Mesodermal cell (in vitro differentiated cells): ENCODE data around the gene RING1.

Experiments used
- H3K27ac ChIP-seq: 2 replicates; pipeline ENCODE4 v1.7.0; 2013; ENCODE audit warnings: mild to moderate bottlenecking, low read depth, low read length, moderate library complexity; ENCODE audit not compliant: severe bottlenecking
- H3K36me3 ChIP-seq: 2 replicates; pipeline ENCODE4 v1.7.1; 2013; ENCODE audit warnings: mild to moderate bottlenecking, low read length, moderate library complexity; ENCODE audit not compliant: control insufficient read depth, insufficient read depth
- H3K4me1 ChIP-seq: one replicate; pipeline ENCODE4 v1.7.1; 2013; ENCODE audit warnings: mild to moderate bottlenecking, low read length; ENCODE audit not compliant: insufficient read depth, control insufficient read depth, poor library complexity, severe bottlenecking
- H3K4me3 ChIP-seq: 2 replicates; pipeline ENCODE4 v1.7.0; 2013; ENCODE audit warnings: low read length, control low read depth, mild to moderate bottlenecking; ENCODE audit not compliant: insufficient read depth, poor library complexity, severe bottlenecking; ENCODE audit errors: extremely low read depth
- H3K9me3 ChIP-seq: 2 replicates; pipeline ENCODE4 v1.7.1; 2013; ENCODE audit warnings: mild to moderate bottlenecking, low read length, moderate library complexity; ENCODE audit not compliant: control insufficient read depth
- WGBS, 2 experiments: methylation state at CpG; one replicate each; pipeline ENCODE4 v1.1.5; 2013; ENCODE audit warnings: missing lambda C conversion rate in 2 of 2; ENCODE audit not compliant: insufficient coverage in 2 of 2; 5-methylcytosine and 5-hydroxymethylcytosine counted together

The RING1 gene

DNA sequence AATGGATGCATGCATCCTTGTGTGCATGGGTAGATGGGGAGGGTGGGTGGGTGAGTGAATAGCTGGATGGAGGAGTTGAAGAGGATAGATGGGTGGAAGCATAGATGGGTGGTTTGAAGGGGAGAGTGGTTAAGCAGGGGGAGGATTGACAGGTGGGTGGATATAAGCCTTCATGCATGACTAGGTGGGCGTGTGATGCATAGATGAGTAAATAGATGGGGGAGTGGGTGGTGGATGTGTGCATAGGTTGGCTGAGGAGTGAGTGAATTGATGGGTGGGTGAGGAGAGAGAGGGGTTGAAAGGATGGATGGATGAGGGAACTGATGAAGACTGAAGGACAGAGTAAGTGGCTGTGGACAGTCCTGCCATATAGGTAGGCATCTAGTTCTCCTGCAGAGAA, 20.5 kb upstream of the RING1 start:
- Histone ChIP-seq H3K4me1 (no peaks in the 10 kb centered on the region), H3K9me3 (no peaks in the 10 kb centered on the region), H3K36me3 (no peaks in the 10 kb centered on the region), H3K27ac (no peak overlapping the region), H3K4me3 (no peak overlapping the region)
- WGBS, 2 experiments = 63 to 77% methylated on average over 1 of the region's 1 CpG

DNA sequence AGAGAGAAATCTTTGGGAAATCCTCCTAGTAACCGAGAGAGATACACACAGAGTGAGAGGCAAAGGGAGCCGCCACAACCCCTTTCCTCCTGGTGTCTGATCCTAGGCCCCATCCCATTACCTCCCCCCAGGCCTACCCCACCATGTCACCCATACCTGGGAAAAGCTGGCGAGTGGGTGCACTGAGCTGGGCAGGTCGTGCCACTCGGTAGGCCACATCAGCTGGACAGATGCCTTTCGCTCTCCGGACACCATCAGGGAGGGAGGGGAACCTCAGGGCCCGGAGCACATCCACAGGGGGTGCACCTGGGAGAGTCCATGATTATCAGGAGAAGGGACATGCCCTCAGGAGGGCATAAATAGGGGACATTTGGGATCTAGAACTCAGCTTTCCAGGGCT, 19.1 kb upstream of the RING1 start:
- peaks cover 7% of the 10 kb centered on the region for H3K36me3 ChIP-seq
- WGBS, 2 experiments = 82 to 94% methylated on average over 4 to 6 of the region's 8 CpGs
- no peaks in the 10 kb centered on the region for H3K4me1 ChIP-seq
- H3K4me3 ChIP-seq = no peak overlapping the region
- no peaks in the 10 kb centered on the region for H3K9me3 ChIP-seq
- H3K27ac ChIP-seq = no peak overlapping the region

DNA sequence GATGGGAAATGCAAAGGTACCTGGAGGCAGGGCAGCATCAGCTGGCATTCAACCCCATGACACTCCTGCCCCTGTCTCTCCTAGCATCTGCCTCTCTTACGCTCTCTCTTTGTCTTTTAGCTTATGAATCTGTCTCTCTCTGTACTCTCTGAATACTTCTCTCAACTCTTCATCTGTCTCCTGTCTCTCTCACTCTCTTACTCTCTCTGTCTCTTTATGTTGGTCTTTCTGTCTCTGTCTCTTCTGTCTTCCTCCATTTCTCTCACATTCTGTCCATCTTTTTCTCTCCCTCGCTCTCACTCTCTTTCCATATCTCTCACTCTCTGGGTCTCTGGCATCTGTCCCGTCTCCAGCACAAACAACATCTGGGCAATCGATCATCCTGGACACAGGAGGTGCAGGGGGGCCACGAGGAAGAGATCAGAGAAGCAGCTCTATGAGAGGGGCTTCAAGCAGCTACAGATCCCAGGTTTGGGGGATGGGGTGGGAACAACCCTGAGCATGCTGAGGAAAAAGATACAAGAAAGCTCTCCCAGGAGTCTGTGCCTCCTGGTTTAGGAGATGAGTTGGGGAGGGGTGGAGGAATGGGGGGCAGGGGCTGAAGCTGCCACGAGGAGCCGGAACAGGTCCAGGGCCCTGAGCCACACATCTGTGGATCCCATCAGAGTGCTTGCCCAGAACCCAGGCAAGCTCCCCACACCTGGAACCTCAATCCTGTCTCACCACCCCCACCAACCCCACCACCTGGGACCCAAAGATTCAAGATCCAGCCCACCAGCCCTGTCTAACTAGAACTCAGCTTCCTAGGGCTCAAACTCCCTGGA, 18.5 kb upstream of the RING1 start:
- Histone ChIP-seq H3K4me1 (no peaks in the 10 kb centered on the region), H3K9me3 (no peaks in the 10 kb centered on the region), H3K27ac (no peak overlapping the region), H3K36me3 (peaks cover 14% of the 10 kb centered on the region), H3K4me3 (no peak overlapping the region)
- 64 to 96% methylated on average over 4 to 5 of the region's 7 CpGs for WGBS, 2 experiments

DNA sequence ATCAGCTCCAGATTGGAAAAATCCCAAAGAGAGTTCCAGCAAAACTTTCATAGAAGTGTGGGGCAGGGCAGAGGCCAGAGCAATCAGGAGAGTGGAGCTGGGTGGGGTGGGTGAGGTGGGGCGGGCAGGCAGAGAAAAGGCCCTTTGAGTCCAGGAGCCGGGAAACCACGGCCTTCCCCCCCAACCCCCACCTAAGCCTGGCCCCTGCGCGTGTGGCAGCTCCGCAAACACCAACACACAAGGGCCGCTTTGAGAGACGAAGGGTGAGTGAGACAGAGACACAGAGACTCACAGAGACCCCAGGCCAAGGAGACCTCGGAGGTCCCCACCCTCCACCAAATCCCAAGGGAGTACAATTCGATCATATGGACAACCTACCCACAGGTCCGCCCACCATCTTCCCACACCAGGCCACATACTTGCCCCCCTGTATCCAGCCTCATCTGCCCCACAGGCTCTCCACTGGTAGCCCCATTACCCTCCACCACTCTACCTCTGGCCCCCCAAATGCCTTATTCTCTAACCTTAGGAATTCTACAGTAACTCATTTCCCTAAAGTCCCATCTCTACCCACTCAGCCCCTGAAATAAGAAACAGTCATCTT, 17.7 kb upstream of the RING1 start:
- Histone ChIP-seq H3K36me3 (peaks cover 22% of the 10 kb centered on the region), H3K27ac (no peak overlapping the region), H3K9me3 (no peaks in the 10 kb centered on the region), H3K4me1 (no peaks in the 10 kb centered on the region), H3K4me3 (no peak overlapping the region)
- 67 to 89% methylated on average over 3 to 5 of the region's 11 CpGs for WGBS, 2 experiments

DNA sequence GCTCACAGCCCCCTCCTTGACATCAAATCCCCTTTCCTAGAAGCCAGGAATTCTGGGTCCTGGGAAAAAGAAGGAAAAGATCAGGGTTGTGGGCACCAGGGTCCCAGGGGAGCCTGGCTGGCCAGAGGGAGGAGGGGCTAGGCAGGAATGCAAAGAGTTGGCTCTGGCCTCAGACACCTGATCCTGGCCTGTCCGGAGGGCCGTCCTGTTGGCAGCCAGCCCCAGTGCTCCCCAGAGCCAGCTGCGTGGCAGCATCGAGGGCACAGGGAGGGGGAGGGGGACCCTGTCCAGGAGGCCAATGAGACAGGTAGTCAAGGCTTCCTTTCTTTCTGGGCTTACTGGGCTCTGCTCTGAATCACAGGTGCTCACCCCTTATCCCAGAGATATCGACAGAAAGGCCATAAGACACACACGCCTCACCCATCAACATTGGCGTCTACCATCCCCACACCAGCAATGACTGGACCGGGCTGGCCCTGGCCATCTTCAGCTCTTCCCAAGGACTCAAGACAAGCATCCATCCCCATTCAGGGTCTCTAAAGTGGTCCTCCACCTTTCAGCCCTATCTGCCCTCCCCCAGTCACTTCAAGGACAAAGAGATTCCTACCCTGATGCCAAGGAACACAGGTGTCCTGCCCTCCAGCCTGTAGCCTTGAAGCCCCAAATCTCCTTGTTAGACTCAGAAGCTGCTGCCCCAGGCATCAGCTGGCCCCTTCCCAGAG, 16.8 kb upstream of the RING1 start:
- no peaks in the 10 kb centered on the region for H3K4me1 ChIP-seq

DNA sequence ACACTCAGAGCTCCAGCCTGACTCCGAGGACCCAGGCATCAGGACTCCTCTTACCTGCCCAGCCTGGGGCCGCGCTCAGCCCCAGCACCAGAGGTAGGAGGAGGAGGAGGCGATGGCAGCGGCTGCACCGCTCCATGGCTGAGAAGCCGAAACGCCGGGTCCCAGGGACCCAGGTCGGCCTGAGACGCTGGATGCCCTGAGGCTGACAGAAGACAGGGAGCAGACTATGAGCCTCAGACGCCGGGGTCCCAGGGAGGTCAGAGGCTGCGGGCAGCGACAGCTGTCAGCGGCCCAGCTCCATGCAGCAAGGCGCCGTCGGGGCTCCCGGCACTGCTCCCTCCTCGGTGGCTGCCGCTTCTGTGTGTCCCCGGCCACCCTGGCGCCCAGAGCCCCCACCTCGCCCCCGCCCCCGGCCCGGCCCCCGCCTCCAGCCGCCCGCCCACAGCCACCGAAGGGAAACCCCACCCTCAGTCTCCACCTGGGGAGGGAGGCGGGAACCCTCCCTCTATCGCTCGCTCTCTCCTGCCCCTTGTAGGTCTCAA, 16.1 kb upstream of the RING1 start, which contains the start of gene COL11A2:
TSS of gene COL11A2 (minus strand) at position 363 of the 542 bp plus-strand sequence. CDS start at position 136, 227 bp downstream.
- WGBS, 2 experiments = 14 to 20% methylated on average over 19 to 24 of the region's 35 CpGs
- Histone ChIP-seq H3K4me3 (peak within 1 kb of the TSS; percentile 16), H3K9me3 (no peaks in the 10 kb centered on the region), H3K36me3 (peaks cover 37% of the 10 kb centered on the region), H3K27ac (no peak within 1 kb of the TSS), H3K4me1 (no peaks in the 10 kb centered on the region)

More for the DNA sequence above, 16.8 kb upstream of the RING1 start:
- no peak overlapping the region for H3K4me3 ChIP-seq
- H3K27ac ChIP-seq = no peak overlapping the region
- 58 to 83% methylated on average over 6 to 8 of the region's 8 CpGs for WGBS, 2 experiments
- peaks cover 31% of the 10 kb centered on the region for H3K36me3 ChIP-seq
- H3K9me3 ChIP-seq = no peaks in the 10 kb centered on the region

DNA sequence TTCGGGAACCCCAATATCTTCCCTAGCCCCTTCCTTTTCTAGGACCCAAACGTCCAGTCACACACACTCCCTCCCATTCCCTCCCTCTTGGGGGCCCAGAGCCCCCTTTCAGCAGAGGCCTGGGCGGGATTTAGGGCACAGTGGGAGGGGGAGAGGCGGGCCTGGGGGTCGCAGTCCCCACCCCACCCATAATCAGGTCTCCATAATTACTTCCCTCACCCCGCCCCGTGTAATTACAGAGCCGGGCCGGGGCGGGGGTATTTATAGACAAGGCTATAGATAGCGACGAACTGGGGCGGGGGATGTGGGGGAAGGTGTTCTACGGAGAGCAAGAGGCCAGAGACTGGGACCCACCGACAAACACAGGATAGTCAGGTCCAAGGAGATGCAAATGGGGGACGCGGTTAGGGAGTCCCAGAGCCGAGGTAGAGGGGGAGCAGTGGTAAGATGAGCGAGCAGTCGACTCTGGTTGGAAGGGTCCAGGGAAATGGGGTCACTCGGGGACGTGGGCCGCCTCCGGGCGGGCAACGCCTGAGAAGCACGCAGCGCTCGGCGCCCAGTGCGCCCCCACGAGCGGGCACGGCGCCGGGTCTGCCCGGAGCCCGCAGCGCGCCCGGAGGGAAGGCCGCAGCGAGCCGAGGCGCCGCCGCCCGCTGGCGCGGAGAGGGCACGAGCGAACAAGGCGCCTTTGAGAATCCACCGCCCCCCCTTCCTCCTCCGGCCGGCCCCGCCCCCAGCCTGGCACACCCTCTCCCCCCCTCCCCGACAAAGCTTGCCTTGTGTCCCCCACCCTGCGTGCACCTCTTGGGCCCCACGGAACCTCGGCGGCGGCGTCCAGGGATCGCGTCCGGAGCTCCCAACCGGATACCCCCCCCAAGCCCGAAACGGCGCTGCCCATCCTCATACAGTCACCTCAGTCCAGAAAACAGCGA, 15.4 kb upstream of the RING1 start:
- H3K36me3 ChIP-seq = peaks cover 39% of the 10 kb centered on the region

DNA sequence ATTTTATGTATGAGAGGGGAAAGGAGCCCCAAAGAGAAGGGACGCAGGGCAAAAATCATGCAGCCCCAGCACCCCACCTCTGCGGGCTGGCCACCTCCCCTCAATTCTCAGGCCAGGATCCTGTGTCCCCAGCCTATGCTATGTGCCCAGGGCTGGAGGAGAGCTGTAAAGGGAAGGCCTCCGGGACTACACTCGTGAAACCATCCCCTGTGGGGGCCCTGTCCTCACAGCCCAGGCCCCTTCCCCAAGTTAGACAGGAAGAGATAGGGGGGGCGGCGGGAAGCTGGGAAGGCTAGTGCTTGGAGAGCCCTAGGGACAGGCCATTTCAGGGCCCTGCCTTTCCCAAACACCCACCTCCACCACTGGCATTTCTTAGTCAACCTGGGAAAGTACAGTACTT, 14.7 kb upstream of the RING1 start:
- H3K36me3 ChIP-seq = peaks cover 39% of the 10 kb centered on the region
- no peaks in the 10 kb centered on the region for H3K9me3 ChIP-seq
- H3K4me1 ChIP-seq = no peaks in the 10 kb centered on the region
- no peak overlapping the region for H3K4me3 ChIP-seq
- no peak overlapping the region for H3K27ac ChIP-seq
- no CpG with 5 or more reads among the region's 6 CpGs for WGBS, 2 experiments

More for the DNA sequence above, 15.4 kb upstream of the RING1 start:
- H3K27ac ChIP-seq = no peak overlapping the region
- peak overlapping the region; percentile 16 for H3K4me3 ChIP-seq
- no peaks in the 10 kb centered on the region for H3K4me1 ChIP-seq
- WGBS, 2 experiments = 9 to 11% methylated on average over 22 to 33 of the region's 72 CpGs
- H3K9me3 ChIP-seq = no peaks in the 10 kb centered on the region

DNA sequence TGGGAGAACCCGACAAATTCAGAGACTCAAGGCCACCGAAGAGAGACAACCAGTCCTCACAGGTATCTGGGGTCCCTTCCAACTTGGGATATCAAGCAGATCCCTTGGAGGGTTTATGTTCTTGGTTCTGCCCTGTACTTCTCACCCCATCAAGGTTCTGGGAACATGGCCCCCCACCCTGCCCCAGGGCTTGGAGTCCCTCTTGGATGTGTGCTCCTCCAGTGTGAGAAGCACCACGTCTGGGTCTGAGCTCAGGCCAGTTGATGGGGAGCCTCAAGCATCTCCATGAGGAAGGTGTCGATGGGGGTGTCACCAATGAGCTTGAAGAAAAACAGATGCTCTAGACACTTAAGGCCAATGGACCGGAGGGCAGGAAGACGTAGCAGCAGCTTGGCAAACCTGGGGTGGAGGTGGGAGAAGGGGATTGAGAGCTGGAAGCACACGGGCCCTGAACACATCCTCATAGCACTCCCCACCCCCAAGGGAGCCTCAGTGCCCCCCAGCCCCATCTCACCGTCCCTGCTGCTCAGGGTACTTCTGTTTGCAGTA, 13.8 kb upstream of the RING1 start:
- Histone ChIP-seq H3K36me3 (peaks cover 39% of the 10 kb centered on the region), H3K4me3 (no peak overlapping the region), H3K9me3 (no peaks in the 10 kb centered on the region), H3K27ac (no peak overlapping the region), H3K4me1 (no peaks in the 10 kb centered on the region)
- 83 to 84% methylated on average over 4 of the region's 8 CpGs for WGBS, 2 experiments
